Measurements from ENCODE around the gene PTCD1. TPM values are rescaled to one million over a fixed set of nuclear protein-coding genes. Genes with fewer than 3 reads are reported as not detected.

Gene PTCD1, protein sequence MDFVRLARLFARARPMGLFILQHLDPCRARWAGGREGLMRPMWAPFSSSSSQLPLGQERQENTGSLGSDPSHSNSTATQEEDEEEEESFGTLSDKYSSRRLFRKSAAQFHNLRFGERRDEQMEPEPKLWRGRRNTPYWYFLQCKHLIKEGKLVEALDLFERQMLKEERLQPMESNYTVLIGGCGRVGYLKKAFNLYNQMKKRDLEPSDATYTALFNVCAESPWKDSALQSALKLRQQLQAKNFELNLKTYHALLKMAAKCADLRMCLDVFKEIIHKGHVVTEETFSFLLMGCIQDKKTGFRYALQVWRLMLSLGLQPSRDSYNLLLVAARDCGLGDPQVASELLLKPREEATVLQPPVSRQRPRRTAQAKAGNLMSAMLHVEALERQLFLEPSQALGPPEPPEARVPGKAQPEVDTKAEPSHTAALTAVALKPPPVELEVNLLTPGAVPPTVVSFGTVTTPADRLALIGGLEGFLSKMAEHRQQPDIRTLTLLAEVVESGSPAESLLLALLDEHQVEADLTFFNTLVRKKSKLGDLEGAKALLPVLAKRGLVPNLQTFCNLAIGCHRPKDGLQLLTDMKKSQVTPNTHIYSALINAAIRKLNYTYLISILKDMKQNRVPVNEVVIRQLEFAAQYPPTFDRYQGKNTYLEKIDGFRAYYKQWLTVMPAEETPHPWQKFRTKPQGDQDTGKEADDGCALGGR
- total RNA-seq (2014; rRNA removed; shearing (Covaris generic)) (12.2 and 18.1 TPM in 2 replicates), polyA plus RNA-seq (2016; fragmentation: Nextera tagmentation; extraction: Ambion mirVana) (10.7 and 13.4 TPM in 2 replicates)
- long read RNA-seq, full-length matches to known transcripts: 12 of 22 reads
- long read RNA-seq, partial matches to known transcripts: 1 of 22 reads
- long read RNA-seq, other reads (novel, unspliced or antisense): 9 of 22 reads

DNA sequence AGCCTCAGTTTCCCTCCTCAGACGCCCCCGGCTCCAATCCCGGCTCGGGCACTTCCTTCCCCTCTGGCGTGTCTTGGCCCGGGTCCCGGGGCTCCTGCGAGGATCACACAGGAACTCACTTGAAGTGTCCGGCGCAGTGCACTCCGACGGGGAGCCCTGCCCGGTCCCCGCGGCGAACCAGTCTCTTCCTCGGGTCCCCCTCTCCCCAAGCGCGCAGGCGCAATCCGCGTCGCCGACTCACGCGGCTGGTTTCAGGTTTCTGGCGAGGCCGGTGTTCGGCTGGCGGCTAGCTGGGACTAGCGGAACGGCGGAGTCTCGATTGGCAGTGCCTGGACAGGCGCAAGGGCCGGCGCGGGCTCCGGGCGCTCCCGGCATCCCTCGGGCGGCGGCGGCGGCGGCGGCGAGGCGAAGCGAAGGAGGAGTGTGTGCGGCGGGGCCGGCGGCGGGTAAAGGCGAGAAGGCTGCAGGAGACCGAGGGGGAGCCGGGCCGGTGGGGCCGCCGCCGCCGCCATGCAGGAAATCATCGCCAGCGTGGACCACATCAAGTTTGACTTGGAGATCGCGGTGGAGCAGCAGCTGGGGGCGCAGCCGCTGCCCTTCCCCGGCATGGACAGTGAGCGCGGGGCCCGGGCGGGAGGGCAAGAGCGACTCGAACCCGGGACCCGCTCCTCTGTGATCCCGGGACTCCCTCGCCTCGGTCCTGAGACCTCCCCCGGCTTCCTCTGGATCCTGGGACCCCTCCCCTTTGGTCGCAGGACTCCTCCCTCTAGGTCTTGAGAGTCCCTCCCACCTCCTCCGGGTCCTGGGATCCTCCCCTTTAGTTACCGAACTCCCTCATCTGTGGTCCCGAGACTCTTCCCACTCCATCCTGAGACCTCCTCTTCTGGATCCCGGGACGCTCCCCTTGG lies at the start of gene PTCD1, which contains the start of gene CPSF4:
TSS of gene PTCD1 (minus strand) at position 226 of the 908 bp plus-strand sequence. CDS start 3,556 bp downstream, outside the sequence.
TSS of gene CPSF4 (plus strand) at position 371 of the 908 bp plus-strand sequence. CDS start at position 511, 140 bp downstream.
- Mint-ChIP-seq H3K27me3 (ENCODE audit: insufficient read depth, low read depth, poor library complexity) (peaks cover 9% of the 10 kb centered on the region), H3K4me1 (peaks cover 19% of the 10 kb centered on the region), H3K9me3 (no peaks in the 10 kb centered on the region; the same call in 2 of the 3 replicates), H3K27ac (peak within 1 kb of the TSS; percentile 99), H3K4me3 (peak within 1 kb of the TSS; percentile 98), H3K36me3 (ENCODE audit: low read depth) (peaks cover 48% of the 10 kb centered on the region)
- peaks cover 70% of the 10 kb centered on the region for H3K79me2 ChIP-seq (replicated peaks; ENCODE audit: insufficient read depth)
- H3K4me1 ChIP-seq (ENCODE audit: insufficient read depth): peaks cover 19% of the 10 kb centered on the region
- H3K27ac ChIP-seq (ENCODE audit: low read depth): peak within 1 kb of the TSS; percentile 97
- peaks cover 22% of the 10 kb centered on the region for H3K36me3 ChIP-seq (ENCODE audit: insufficient read depth)
- peak within 1 kb of the TSS; percentile 97 for H3K4me3 ChIP-seq
- H3F3A ChIP-seq (replicated peaks; ENCODE audit: low read depth): peaks cover 20% of the 10 kb centered on the region; the same call in 1 of the 2 replicates
- peaks cover 32% of the 10 kb centered on the region for H4K20me1 ChIP-seq (replicated peaks; ENCODE audit: insufficient read depth)
- ATAC-seq: peak; percentile 93
- peak within 1 kb of the TSS; percentile 99 for H3K4me2 ChIP-seq
- H3K9me2 ChIP-seq (ENCODE audit: insufficient read depth): no peaks in the 10 kb centered on the region
- peak; percentile 98 for DNase-seq (ENCODE audit: low spot score)
- no peaks in the 10 kb centered on the region for H3K27me3 ChIP-seq (ENCODE audit: insufficient read depth)
- peak within 1 kb of the TSS; percentile 95 for H2AFZ ChIP-seq
- TF ChIP-seq, protein P1, sequence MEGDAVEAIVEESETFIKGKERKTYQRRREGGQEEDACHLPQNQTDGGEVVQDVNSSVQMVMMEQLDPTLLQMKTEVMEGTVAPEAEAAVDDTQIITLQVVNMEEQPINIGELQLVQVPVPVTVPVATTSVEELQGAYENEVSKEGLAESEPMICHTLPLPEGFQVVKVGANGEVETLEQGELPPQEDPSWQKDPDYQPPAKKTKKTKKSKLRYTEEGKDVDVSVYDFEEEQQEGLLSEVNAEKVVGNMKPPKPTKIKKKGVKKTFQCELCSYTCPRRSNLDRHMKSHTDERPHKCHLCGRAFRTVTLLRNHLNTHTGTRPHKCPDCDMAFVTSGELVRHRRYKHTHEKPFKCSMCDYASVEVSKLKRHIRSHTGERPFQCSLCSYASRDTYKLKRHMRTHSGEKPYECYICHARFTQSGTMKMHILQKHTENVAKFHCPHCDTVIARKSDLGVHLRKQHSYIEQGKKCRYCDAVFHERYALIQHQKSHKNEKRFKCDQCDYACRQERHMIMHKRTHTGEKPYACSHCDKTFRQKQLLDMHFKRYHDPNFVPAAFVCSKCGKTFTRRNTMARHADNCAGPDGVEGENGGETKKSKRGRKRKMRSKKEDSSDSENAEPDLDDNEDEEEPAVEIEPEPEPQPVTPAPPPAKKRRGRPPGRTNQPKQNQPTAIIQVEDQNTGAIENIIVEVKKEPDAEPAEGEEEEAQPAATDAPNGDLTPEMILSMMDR (conservative IDR thresholded peaks at IDR 0.05; ENCODE audit: low read depth in 2 of 2): no peak
- no peak for TF ChIP-seq EZH2 (IDR thresholded peaks at IDR 0.05; ENCODE audit: low read depth, unreplicated experiment)
- TF ChIP-seq, protein P2, sequence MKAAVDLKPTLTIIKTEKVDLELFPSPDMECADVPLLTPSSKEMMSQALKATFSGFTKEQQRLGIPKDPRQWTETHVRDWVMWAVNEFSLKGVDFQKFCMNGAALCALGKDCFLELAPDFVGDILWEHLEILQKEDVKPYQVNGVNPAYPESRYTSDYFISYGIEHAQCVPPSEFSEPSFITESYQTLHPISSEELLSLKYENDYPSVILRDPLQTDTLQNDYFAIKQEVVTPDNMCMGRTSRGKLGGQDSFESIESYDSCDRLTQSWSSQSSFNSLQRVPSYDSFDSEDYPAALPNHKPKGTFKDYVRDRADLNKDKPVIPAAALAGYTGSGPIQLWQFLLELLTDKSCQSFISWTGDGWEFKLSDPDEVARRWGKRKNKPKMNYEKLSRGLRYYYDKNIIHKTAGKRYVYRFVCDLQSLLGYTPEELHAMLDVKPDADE (IDR thresholded peaks at IDR 0.05): peak; percentile 93
- TF ChIP-seq JUNB (IDR thresholded peaks at IDR 0.05; ENCODE audit: unreplicated experiment): no peak
- TF ChIP-seq EZH2phosphoT487 (IDR thresholded peaks at IDR 0.05; ENCODE audit: unreplicated experiment): no peak
- no peak for TF ChIP-seq ZNF114 (CRISPR knock-in tag; IDR thresholded peaks at IDR 0.05)
- TF ChIP-seq, protein P3, sequence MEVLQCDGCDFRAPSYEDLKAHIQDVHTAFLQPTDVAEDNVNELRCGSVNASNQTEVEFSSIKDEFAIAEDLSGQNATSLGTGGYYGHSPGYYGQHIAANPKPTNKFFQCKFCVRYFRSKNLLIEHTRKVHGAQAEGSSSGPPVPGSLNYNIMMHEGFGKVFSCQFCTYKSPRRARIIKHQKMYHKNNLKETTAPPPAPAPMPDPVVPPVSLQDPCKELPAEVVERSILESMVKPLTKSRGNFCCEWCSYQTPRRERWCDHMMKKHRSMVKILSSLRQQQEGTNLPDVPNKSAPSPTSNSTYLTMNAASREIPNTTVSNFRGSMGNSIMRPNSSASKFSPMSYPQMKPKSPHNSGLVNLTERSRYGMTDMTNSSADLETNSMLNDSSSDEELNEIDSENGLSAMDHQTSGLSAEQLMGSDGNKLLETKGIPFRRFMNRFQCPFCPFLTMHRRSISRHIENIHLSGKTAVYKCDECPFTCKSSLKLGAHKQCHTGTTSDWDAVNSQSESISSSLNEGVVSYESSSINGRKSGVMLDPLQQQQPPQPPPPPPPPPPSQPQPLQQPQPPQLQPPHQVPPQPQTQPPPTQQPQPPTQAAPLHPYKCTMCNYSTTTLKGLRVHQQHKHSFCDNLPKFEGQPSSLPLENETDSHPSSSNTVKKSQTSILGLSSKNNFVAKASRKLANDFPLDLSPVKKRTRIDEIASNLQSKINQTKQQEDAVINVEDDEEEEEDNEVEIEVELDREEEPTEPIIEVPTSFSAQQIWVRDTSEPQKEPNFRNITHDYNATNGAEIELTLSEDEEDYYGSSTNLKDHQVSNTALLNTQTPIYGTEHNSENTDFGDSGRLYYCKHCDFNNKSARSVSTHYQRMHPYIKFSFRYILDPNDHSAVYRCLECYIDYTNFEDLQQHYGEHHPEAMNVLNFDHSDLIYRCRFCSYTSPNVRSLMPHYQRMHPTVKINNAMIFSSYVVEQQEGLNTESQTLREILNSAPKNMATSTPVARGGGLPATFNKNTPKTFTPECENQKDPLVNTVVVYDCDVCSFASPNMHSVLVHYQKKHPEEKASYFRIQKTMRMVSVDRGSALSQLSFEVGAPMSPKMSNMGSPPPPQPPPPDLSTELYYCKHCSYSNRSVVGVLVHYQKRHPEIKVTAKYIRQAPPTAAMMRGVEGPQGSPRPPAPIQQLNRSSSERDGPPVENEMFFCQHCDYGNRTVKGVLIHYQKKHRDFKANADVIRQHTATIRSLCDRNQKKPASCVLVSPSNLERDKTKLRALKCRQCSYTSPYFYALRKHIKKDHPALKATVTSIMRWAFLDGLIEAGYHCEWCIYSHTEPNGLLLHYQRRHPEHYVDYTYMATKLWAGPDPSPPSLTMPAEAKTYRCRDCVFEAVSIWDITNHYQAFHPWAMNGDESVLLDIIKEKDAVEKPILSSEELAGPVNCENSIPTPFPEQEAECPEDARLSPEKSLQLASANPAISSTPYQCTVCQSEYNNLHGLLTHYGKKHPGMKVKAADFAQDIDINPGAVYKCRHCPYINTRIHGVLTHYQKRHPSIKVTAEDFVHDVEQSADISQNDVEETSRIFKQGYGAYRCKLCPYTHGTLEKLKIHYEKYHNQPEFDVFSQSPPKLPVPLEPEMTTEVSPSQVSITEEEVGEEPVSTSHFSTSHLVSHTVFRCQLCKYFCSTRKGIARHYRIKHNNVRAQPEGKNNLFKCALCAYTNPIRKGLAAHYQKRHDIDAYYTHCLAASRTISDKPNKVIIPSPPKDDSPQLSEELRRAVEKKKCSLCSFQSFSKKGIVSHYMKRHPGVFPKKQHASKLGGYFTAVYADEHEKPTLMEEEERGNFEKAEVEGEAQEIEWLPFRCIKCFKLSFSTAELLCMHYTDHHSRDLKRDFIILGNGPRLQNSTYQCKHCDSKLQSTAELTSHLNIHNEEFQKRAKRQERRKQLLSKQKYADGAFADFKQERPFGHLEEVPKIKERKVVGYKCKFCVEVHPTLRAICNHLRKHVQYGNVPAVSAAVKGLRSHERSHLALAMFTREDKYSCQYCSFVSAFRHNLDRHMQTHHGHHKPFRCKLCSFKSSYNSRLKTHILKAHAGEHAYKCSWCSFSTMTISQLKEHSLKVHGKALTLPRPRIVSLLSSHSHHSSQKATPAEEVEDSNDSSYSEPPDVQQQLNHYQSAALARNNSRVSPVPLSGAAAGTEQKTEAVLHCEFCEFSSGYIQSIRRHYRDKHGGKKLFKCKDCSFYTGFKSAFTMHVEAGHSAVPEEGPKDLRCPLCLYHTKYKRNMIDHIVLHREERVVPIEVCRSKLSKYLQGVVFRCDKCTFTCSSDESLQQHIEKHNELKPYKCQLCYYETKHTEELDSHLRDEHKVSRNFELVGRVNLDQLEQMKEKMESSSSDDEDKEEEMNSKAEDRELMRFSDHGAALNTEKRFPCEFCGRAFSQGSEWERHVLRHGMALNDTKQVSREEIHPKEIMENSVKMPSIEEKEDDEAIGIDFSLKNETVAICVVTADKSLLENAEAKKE (CRISPR knock-in tag; IDR thresholded peaks at IDR 0.05): no peak
- TF ChIP-seq, protein P4, sequence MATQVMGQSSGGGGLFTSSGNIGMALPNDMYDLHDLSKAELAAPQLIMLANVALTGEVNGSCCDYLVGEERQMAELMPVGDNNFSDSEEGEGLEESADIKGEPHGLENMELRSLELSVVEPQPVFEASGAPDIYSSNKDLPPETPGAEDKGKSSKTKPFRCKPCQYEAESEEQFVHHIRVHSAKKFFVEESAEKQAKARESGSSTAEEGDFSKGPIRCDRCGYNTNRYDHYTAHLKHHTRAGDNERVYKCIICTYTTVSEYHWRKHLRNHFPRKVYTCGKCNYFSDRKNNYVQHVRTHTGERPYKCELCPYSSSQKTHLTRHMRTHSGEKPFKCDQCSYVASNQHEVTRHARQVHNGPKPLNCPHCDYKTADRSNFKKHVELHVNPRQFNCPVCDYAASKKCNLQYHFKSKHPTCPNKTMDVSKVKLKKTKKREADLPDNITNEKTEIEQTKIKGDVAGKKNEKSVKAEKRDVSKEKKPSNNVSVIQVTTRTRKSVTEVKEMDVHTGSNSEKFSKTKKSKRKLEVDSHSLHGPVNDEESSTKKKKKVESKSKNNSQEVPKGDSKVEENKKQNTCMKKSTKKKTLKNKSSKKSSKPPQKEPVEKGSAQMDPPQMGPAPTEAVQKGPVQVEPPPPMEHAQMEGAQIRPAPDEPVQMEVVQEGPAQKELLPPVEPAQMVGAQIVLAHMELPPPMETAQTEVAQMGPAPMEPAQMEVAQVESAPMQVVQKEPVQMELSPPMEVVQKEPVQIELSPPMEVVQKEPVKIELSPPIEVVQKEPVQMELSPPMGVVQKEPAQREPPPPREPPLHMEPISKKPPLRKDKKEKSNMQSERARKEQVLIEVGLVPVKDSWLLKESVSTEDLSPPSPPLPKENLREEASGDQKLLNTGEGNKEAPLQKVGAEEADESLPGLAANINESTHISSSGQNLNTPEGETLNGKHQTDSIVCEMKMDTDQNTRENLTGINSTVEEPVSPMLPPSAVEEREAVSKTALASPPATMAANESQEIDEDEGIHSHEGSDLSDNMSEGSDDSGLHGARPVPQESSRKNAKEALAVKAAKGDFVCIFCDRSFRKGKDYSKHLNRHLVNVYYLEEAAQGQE (IDR thresholded peaks at IDR 0.05; ENCODE audit: unreplicated experiment): peak; percentile 19
- peak; percentile 84 for TF ChIP-seq POLR2AphosphoS5 (IDR thresholded peaks at IDR 0.05; ENCODE audit: low read depth)

Measured in GM23338 (cell line).